GM21576 (cell line): Measurements from ENCODE around the gene ADRA2C.

Experiments
- ATAC-seq: cut with Tn5 transposase; IDR thresholded peaks from one replicate; pipeline ENCODE4 v1.9.1; 2021; ENCODE audit warnings: mild to moderate bottlenecking, moderate library complexity; ENCODE audit not compliant: unreplicated experiment

The ADRA2C gene

DNA sequence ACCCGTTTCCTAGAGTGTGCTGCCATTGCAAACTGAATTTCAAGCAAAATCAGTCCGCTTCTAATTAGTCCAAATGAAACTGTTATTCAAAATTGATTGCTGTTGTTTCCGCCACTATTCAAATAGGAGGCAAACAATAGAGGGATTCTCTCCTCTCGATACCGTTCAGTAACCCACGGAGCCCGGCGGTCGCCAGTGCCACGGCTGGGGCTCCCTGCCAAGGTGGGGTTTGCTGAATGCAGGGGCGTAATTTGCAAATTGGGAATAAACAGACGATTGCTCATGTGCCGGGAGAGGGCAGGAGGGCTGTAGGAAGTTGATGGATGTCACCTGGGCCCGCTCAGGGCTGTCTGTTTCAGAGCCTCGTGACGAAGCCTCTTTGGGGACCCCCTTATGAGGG is 8.8 kb downstream of the ADRA2C start:
- no peak for ATAC-seq

DNA sequence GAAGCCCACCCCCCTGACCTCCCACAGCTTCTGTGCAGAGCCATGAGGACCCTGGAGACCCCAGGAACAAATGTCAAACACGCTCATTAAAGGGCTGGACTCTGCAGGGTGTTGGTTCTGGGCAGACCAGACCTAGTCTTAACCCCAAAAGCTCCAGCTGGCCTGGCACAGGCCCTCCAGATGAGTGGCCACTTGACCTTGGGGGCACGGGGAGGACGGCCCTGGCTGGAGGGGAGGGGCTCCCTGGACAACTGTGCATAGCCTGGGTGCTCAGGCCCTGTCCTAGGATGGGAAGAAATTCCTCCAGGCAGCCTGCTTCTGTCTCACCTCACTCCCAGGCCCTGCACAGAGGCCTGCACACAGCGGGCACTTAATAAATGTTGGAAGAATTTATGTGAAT is 9.4 kb downstream of the ADRA2C start:
- ATAC-seq = no peak

DNA sequence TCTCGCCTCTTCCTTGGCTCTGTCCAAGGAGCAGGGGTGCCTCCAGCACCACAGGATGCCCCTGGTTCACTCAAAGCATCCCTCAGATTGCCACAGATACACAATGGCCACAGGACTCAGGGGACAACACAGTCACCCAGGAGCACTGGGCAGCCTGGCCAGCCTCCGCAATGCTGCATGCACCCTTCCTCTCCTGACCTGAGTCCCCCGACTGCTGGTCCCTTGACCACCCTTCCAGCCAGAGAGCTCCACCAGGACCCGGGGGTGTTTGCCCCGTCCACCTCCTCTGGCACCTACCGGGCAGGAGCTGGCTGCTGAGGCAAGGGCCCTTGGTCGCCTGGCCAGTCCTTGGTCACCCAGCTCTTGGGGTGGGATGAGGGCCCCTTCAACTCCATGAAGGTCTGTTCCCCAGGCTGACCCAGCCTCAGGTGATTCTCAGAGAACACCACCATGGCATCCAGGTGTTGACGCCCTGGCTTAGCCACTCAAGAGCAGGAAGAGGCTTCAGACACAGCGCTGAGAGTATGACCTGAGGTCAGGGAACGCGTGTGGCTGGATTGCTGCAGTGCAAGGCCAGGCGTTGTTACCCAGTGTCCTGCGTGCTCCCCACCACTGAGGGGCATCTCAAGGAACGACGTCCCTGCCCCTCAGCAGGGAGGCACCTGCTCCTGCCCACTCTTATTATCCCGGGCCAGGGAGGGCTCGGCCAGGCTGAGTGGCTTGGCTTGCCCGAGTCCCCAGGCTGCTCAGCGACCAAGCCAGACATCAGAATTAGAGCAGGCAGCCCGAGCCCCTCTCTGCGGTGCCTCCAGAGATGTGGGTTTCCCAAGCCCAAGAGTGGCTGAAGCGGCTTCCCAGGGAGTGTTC is 10.2 kb downstream of the ADRA2C start:
- ATAC-seq = no peak

DNA sequence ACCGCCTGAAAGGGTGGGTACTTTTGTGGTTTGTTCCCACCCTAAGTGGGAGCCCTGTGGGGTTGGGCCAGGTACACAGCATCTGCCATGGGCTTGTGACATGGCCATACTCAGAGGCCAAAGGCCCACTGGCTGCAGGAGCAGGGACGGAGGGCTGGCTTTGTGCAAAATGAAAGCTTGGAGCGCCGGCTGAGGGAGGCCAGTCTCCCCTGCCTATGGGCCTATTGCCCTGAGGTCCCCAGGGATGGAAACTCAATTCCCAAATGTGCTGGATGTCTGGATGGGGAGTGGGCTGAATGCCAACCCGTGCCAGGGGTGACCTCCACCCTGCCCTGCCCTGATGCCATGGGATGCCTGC is 10.8 kb downstream of the ADRA2C start:
- no peak for ATAC-seq

DNA sequence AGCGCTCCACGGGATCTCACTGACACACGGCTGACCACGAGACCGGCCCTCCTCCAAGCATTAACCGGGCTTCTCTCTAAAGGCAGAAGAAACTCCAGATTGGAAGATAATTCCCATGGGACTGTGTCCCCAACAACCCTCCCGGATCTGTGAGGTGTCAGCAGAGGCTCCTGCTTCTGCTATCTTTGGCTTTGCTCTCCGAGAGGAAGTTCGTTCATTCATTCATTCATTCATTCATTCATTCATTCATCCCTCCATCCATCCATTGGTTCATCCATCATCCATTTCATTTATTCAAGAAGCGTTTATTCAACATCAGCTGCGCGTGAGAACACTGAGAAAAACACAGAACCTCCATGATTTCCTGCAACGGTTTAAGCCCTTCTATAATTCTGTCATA is 11.5 kb downstream of the ADRA2C start:
- no peak for ATAC-seq

DNA sequence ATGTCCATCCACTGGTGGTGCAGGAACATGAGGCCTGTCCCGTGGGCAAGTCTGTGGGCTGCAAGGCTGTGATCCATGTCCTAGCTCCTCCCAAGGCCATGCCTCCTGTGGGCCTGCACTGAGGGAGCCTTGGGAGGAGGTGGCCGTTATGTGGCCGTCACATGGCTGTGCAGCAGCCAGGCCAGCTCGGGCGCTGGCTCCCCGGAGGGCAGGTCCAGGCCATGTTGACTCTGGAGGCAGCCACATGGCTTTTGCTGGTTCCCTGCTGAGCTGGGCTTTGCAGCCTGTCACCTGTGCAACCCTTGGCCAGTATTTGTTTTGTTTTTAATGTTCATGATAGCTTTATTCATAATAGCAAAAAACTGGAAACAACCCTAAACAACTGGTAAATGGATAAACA is 13.3 kb downstream of the ADRA2C start:
- ATAC-seq = no peak

DNA sequence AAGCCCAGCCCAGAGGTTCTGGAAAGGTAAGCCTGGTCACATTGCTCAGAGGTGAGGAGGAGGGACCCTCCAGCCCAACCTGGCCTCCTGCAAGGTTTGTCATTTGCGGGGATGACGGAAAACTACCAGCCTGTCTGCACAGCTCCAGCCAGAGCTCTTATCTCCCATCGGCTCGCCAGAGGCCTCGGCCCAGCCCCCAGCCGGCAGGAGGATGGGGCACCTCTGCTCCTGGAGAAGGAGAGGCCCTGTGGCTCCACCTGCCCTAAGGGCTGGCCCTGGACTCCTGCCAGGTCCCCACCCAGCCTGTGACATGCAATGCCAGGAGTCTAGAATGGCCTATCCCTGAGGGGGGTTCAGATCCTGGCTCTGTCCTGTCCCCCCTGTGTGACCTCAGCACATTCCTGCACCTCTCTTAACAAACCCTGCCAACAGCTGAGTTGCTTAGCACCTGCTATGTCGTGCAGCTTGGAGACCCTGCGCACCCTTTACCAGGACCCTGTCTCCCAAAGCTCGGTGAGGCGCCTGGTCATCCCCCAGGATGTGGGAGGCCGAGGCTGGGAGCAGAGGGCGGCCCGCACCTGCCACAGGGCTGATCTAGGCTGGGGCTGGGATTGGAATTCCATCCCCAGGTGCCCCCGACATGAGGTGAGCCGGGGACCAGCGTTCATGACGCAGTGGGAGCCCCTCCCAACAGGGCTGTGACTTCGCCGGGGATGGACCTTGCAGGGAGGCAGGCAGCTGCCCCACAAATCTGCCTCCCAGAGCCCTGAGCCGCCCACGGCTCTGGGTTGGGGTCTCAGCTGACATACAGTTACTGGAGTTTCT is 14.4 kb downstream of the ADRA2C start:
- ATAC-seq = no peak

DNA sequence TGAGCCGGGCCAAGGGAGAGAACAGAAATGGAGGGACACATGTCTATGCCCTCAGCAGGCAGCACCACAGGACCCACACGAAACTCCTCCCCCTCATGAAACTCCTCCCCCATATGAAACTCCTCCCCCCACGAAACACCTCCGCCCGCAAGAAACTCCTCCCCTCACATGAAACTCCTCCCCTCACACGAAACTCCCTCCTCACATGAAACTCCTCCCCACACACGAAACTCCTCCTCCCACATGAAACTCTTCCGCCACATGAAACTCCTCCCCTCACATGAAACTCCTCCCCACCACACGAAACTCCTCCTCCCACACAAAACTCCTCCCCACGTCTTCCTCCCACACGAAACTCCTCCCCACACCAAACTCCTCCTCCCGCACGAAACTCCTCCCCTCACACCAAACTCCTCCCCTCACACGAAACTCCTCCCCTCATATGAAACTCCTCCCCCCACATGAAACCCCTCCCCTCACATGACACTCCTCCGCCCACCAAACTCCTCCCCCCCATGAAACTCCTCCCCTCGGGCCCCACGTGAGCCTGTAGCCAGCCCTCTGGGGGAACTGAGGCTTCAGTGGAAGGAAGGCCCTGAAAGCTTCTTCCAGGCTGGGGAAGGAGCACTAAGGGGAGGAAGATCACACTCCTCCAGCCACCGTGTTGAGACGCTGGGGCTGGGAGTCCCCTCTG is 15.2 kb downstream of the ADRA2C start:
- ATAC-seq = no peak

DNA sequence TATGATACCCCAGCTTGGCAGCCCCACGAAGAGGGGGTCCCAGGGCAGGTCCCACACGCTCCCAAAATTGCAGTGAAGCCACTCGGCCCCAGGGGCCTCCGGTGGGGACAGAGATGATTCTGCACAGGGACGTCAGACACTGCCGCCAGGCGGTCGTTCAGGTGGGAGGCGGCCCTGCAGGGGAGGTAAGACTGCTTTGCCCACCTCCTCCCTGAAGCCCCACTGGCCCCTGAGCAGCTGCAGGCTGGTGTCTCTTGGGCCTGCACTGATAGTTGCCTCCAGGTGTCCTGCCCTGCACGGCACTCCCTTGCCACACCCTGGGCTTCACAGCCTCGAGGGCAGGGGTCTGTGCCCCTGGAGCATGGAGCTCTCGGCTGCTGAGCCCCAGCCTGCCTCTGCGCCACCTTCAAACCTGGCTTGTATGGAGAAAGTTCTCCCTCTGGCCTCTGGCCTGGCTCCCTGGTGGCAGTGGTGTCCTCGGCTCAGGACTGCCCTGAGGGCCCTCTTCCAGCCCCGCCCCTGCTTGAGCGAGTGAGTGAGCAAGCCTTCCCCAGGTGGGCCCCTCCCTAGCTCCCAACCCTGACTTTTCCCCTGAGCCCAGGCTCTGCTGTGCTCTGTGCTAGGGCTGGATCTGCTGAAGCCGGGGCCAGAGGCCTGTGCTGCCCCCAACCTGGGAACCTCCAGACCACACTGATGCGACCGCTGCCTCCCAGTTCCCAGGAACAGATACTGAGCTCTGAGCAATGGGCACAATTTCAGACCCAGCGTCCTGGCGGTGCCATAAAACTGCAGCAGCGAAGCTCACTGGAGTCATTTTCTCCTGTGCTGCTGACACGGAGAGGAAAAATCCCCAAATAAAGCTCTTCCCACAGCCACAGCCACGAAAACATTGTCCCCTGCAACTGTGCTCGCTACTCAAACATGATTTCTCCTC is 16.1 kb downstream of the ADRA2C start:
- ATAC-seq = no peak

DNA sequence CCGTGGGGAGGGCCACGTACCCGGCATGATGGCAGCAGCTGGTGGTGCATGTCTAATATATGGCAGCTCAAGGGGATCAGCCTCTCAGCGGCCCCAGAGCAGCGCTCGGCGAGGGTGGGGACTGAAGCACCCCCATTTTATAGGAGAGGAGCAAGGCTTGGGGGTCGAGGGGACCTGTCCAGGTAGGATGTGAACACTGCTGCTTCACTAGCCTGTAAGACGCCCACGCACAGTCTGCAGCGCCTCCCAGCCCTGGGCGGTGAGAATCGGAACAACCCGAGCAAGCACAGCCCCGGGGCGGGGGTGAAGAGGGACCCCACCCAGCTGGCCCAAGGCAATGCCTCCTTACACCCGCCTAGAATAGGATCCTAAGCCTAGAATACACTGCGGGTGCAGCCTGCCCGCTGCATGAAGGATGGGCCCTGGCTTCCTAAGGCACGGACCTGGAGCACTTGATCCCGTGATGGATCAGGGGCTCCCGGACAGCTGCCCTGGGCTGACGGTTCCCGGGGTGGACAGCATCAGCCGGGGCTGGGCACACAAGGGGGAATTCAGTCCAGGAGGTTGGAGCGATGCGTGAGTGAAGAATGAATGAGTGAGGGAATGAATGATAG is 17.6 kb downstream of the ADRA2C start:
- no peak for ATAC-seq

DNA sequence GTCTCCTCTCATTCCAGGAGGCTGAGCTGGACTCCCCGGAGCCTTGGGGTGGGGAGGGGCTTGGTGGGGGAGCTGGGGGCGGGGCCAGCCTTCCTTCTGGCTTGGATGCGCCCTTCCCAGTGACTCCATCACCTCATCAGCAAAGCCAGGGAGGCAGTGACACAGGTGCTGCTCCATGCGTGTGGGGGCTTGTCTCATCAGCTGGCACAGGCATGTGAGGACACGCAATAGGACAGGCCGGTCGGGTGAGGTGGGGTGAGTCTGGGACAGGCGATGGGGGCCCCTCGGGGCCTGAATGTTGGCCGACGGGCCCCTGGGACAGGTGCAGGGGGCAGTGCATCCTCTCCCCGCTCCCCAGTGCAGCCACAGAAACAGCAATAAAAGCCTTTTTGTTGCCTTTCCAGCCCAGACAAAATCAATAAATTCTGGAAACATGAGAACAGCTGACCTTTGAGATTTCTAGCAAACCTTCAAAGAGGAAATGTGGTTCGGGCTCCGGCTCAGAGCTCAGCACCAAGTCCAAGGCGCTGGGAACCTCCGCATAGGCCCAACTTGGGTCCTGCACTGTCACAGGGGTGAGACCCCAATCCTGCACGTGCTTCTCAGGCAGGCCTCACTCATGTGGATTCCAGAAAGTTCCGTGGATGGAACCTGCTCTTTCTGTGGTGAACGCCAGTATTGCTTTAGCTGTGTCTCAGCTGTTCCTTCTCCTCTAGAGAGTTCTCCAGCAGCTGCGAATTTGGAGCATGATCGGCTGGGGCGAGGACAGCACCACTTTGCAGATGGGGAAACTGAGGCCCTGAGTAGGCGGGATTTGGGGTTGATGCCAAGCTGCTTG is 18.5 kb downstream of the ADRA2C start:
- no peak for ATAC-seq

DNA sequence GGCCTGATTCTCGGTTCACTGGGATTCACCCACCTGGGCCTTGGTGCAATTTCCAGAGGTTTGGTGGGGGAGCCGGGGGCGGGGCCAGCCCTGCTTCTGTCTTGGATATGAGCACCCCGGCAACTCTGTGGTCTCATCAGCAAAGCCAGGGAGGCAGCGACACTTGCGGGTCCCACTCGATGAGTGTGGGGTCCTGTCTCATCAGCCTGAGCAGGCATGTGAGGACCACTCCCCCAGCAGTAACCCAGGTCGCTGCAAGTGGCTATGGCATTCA is 19.0 kb downstream of the ADRA2C start:
- no peak for ATAC-seq

DNA sequence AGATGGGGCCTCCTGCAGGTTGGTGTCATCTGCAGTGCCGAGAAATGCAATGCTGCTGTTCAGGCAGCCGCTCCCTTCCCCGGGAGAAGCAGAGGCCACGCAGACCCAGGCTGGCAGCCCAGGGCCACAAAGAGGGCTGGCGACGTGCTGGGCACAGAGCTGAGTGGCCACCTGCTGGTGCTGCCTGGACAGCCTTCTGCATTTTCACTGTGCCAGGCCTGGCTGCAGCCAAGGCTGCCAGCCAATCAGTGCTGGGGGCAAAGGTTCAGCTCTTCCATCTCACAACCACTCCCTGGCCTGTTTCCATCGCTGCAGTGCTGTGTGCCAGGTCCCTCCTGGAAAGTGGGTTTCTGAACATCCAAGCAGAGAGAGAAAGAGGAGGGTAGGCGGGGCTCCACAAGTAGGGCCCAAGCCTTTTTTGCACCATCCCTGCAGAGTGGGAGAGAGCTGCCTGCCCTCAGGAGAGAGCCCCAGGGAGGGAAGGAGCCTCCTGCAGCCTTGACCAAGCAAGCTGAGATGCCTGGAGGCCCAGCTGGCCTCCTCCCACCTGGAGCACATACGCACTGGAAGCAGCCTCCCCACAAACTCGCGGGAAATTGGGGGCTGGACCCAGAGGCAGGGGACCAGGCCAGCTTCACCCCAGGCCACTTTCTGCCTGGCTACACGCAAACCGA is 20.1 kb downstream of the ADRA2C start:
- ATAC-seq = no peak

DNA sequence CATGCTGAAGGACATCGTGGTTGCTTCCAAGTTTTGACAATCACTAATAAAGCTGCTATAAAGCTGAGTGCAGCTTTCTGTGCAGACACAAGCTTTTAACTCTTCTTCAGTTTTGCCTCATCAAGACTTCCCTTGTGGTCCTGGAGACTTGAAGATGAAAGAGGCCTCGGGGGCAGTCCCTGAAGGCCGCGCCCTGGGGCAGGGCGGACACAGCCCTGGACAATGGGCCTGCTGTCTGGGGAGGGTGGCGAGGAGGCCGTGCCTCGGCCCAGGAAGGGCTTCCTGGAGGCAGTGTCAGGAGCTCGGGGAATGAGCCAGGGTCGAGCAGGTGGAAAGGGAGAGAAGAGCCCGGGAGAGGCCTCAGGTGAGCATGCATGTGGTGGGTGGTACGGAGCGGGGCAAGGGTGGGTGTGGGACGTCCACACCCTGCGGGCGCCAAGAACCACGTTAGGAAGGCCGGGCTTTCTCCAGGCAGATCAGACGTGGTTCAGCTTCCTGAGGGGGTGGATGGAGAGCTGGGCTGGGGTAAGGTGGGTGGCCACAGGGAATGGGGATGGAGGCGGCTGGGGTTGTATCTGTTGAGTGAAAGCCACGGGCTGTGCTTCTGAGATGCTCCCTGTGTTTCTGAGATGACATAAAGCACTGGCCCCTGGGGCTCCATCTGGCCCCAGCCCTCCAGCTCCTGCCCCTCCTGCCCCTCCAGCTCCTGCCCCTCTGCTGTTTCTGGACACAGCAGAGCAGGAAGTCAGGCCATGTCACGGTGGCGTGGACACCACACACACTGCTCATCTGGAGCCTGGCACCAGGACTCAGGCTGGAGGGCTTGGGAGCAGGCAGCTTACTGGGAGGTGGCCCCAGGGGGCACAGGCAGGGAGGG is 21.5 kb downstream of the ADRA2C start:
- no peak for ATAC-seq

DNA sequence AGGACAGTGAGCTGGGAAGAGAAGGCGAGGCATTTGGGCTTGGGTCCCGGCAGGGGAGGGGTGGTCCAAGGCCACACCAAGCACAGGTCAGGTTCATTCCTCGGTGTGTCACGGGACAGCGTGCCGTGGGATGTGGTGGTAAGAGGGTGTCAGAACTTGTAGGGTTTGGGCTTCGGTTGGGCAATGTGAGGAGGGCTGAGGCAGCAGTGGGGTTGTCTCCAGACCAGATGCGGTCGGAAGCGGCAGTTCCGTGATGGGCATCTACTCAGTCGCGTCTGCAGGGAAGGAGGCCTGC is 22.1 kb downstream of the ADRA2C start:
- ATAC-seq = no peak

DNA sequence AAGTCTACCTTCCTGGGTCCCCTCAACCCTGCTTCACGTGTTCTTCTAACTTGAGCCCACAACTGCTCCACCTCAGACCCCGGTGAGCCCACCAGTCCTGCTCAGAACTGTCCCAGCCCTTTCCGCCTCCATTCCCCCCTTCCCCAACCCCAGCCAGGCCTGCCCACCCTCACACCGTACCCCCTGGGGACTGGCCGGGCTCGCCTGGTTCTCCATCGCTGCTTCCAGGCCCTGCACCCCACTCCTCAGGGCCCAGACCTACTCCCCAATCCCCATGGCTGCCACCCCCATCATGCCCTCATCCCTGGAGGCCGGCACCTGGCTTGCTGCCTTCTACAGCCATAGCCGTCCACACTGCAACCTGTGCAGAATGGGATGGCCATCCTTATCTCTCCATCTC is 23.4 kb downstream of the ADRA2C start:
- no peak for ATAC-seq

DNA sequence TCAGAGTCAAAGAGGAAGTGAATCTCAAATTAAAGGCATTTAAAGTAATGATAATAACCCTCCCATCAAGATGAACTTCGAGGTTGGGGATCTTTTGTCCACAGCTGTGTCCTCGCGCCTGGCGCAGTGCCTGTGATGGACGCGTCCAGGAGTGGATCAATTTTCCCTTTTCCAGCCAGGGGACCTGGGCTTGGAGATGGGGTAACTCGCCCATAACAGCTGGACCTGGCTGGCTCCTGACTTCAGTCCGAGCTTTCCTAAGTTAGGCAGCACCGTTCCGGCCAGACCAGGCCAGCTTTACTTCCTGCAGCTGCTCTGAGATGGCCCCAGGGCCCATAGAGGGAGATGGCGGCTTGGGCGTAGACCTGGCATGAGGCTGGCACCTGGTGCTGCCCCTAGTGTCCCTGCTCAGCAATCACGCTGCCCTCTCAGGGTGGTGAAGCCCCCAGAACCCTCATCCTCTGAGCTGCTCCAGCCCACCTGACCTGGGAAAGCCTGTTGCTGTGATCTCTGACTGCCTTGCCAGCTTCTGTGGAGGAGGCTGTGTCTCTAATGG is 23.9 kb downstream of the ADRA2C start:
- no peak for ATAC-seq

DNA sequence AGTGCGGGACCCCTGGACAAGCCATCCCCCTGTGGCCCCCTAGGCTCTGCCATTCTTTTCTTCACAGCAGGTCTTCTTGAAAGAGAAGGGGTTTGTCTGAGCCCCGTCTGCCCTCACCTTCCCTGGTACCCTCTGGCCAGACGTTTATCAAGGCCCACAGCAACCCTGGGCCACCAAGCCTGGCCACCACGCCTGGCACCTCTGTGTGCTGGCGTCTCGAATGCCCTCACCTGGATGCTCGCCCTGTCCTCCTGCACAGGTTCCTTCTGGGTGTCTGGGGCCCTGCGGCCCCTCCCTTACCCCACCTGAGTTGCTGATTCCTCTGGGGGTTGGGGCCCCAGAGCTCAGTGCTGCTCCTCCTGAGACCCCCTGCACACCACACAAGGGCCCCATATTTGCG is 25.1 kb downstream of the ADRA2C start:
- no peak for ATAC-seq
